Upper lobe of left lung (tissue), 4 donors: ENCODE results near the gene MDN1.

ENCODE experiments used
- CTCF ChIP-seq, 6 experiments: fragments of 450-650 bp in 4 of 6; fragments of 200-600 bp in 2 of 6; sonication (generic) in 2 of 6; IDR thresholded peaks; one replicate each; pipeline ENCODE4 v1.5.1; 2016 to 2019; ENCODE audit warnings: antibody characterized with exemption in 6 of 6
- POLR2AphosphoS5 ChIP-seq, 2 donors: sonication (generic); formaldehyde crosslinking; IDR thresholded peaks; one replicate each; pipeline ENCODE4 v1.5.1; 2017; ENCODE audit warnings: antibody characterized with exemption in 2 of 2

GRCh38 chr6:89602166-89602565 is 217.4 kb downstream of the MDN1 start:
- TF ChIP-seq CTCF (IDR thresholded peaks at IDR 0.05) (no peak), POLR2AphosphoS5 (IDR thresholded peaks at IDR 0.05) (no peak)
